ENCODE results near the gene RIMBP2. TPM values are rescaled to one million over a fixed set of nuclear protein-coding genes. Genes with fewer than 3 reads are reported as not detected.

Gene RIMBP2
- total RNA-seq, 1 donor from 2014 or later, result 1.1 TPM

DNA sequence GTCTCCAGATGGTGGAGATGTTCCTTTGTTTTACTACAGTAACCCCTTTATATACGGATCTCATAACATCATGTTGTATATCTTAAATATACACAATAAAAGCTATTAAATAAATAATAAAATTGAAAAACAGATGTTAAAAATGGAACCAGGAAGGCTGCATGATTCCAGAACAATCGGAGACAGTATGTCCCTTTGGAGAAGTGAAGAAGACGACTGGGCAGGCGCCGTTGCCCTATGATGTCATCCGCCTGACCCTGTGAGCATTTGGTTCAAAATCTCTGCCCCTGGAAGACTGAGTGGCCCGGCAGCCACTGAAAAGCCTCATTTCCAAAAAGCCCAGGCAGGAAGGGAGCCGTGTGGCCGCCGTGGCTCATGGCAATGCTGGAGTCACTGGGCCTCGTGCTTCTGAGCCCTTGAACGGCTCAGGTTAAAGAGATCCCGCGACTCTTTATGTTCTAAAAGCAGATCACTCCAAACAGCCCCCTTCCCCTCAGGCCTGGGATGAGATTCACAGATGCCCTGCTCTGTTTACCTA is 30.8 kb downstream of the RIMBP2 start:
- DNase-seq (ENCODE audit: low spot score), result no peak

DNA sequence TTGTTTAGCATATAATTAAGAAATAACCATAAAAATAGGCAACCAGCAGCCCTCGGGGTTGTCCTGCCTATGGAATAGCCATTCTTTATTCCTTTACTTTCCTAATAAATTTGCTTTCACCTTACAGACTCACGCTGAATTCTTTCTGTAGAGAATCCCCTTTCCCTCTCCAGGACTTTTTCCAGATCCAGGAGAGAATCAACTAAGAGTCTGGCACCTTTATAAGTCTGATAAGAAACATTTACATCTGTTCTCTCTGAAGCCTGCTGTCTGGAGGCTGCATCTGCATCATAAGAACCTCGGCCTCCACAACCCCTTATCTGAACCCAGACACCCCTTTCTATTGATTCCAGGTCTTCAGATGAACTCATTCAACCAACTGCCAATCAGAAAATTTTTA is 32.3 kb downstream of the RIMBP2 start:
- no peak for DNase-seq (ENCODE audit: low spot score)

DNA sequence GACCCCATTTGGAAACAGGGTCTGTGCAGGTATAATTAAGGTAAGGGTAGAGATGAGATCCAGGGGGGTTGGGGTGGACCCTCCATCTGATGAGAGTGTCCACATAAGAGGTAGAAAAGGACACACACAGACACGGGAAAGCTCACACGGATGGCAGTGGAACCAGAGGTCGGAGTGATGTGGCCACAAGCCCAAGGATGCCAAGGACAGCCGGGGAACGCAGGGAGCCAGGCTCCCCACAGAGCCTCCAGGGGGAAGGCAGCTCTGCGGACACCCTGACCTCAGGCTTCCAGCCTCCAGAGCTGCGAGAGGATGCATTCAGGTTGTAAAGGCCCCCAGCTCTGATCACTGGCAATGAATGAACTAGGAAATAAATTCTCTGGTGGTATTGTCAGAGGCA is 33.0 kb downstream of the RIMBP2 start:
- DNase-seq (ENCODE audit: low spot score), result no peak

DNA sequence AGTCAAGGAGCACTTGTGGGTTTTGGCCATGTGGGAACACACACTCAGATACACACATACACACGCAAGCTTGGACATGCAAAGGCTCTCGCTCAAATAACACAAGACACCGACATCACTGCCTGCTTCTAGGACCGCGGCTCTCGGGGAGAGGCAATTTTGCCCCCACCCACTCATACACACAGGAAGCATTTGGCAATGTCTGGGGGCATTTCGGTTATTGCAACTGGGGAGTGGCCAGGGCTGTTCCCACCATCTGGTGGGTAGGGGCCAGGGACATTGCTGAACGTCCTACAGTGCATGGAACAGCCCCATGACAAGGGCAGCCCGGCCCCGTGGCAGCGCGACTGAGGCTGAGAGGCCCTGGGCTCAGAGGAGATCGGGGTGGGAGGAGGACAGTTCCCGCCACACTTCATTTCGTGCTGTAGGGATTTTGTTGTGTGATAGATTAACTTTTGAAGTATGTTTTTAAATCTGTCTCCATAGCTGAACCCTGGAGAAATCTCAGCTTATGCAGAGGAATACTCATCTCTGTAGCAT is 35.6 kb downstream of the RIMBP2 start:
- DNase-seq (ENCODE audit: low spot score), result no peak

DNA sequence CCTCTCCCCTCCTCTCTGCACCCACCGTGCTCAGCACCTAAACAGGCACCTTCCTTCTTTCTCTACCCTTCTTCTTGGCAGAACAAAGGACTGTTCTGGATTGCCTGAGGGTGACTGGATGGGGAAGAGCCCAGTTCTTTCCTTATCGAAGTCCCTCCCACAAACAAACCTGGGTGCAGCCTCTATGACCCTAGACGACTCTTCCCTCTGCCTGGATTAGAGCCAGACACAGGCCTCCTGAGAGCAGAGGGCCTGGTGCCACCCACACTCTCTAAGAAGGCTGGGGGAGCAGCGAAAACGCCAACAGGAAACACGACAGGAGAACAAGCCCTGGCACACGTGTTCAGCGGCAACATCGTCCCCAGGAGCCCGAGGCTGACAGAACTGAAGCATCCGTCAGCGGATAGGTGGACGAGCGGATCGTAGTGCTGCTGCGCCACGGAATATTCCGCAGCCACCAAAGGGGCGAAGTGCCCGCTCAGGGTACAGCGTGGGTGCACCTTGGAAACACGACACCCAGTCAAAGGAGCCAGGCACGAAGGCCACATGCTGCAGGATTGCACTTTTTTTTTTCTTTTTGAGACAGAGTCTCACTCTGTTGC is 38.0 kb downstream of the RIMBP2 start:
- DNase-seq (ENCODE audit: low spot score), result no peak

DNA sequence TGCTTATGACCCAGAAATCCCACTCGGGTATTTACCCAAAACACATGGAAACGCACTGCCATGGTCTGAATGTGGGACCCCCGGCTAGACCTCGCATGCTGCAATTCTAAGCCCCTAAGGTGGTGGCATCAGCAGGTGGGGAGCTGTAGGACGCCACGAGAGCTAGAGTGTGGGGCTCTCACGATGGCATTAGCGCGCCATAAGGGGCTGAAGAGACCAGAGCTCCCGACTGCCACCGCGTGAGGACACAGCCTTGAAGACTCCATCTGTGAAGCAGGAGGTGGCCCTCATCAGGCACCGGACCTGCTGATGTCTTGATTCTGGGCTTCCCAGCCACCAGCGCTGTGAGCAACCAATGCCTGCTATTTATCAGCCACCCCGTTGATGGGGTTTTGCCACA is 40.3 kb downstream of the RIMBP2 start:
- DNase-seq (ENCODE audit: low spot score), result no peak

DNA sequence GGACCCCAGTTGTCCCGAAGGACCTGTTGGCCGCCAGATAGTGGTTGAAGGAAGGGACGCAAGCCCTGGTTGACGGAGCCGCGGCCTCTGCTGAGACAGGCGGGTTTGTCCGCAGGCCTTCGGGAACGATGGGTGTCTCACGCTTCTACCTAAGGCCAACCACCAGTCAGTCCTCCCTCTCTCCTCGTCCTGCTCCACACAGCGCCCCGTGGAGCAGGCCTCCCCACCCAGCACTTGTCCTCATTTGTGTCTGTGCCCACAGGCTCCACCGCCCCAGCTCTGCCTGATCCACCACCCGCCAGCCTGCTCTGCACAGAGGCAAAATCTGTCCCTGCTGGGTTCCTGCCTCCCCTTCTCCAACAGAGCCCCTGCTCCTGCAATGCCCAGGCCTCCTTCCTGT is 41.0 kb downstream of the RIMBP2 start:
- no peak for DNase-seq (ENCODE audit: low spot score)

DNA sequence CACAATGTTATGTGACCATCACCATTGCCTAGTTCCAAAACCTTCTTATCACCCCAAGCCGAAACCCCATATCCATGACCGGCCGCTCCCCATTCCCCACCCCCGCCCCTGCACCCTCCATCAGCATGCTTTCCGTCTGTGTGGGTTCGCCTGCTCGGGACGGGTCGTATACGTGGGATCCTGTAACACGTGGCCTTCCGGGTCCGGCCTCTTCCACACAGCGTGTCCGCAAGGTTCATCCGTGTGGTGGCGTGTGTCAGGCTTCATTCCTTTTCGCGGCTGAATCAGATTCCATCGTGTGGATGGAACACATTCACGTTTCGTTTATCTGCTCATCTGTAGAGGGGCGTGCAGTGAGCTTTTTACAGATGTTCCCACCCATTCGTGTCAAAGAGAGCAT is 41.4 kb downstream of the RIMBP2 start:
- DNase-seq (ENCODE audit: low spot score), result no peak

GRCh38 chr12:130673036-130673705 is 42.9 kb downstream of the RIMBP2 start:
- no peak for DNase-seq (ENCODE audit: low spot score)

- DNase-seq (ENCODE audit: low spot score), result no peak
Observed at GRCh38 chr12:130672089-130672820, 43.8 kb downstream of the RIMBP2 start.

DNA sequence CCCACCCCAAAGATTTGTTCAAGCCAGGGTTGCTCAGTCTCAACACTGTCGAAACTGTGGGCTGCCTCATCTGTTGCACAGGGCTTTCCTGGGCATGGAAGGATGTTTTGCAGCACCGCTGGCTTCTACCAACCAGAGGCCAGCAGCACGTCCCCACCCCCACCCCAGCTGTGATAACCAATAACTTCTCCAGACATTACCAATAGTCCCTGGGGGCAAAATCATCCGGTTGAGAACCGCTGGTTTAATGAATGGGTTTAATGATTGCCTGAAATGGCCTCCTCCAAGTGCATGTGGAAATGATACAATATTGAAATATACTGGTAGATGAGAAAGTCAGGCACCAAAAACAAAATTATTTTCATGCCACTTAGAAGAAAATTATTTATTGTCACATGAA is 44.5 kb downstream of the RIMBP2 start:
- DNase-seq (ENCODE audit: low spot score), result no peak

DNA sequence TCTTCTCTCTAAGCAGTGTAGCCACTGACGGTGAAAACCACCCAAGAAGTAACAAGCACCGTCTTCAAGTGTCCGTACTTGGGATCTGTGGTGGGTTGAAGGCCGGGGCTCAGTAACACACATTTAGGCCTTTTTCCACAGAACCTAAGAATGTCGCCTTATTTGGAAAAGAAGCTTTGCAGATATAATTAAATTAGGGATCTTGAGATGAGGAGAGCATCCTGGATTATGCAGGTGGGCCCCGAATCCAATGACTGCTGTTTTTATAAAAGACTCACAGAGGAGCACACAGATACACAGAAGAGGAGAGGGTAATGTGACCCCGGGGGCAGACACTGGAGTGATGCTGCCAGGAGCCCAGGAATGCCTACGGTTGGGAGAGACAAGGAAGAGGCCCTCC is 46.3 kb downstream of the RIMBP2 start:
- no peak for DNase-seq (ENCODE audit: low spot score)

GRCh38 chr12:130669205-130669557 is 46.9 kb downstream of the RIMBP2 start:
- DNase-seq (ENCODE audit: low spot score), result no peak

DNA sequence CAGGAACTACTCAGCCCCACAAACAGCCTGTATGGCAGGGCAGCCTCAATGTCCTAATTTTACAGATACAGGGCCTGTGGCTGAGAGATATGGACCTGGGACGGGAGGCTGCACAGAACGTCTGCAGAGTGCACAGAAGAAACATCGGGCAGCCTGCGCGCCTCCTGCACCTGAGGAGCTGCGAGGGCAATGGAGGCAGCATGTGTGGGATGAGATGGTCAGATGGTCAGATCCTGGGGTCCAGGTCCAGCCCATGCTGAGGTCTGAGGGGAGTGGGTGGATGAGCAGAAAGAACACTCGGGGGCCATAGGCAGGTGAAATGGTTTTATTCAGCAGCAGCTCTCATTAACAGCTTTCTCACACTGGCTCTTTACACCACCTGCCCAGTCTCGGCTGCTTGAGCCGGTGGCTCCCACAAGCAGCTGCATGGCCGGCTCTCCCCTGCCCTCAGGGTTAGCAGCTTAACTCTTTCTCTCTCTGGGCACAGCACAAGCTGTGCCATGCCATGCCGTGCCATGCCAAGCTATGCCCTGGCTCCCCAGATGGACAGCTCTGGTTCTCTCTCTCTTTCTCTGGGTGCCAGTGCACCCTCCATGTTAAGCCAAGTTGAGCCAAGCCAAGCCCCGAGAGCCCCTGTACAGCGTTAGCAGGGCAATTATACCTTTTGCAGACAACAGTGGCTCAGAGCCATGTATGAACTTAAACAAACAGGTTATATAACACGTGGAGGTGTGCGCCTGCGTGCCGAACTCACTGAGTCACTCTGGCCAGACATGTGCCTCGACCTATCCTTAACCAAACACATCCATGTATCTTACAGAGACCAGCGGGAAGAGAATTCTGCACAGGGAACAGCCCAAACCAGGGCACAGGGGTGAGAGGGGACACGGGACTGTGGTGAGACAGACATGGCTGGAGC is 47.6 kb downstream of the RIMBP2 start:
- no peak for DNase-seq (ENCODE audit: low spot score)

GRCh38 chr12:130667421-130667960 is 48.6 kb downstream of the RIMBP2 start:
- DNase-seq (ENCODE audit: low spot score), result no peak

DNA sequence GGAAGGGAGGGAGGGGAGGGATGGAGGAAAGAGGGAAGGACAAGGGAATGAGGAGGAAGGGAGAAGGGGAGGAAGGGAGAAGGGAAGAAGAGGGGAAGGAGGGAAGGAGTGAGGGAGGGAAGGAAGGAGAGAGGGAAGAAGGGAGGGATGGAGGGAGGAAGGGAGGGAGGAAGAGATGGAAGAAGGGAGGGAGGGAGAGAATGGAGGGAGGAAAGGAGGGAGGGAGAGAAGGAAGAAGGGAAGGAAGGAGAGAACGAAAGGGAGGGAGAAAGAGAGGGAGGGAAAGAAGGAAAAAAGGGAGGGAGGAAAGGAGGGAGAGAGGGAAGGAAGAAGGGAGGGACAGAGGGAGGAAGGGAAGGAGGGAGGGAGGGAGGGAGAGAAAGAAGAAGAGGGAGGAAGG is 49.5 kb downstream of the RIMBP2 start:
- DNase-seq (ENCODE audit: low spot score), result no peak

GRCh38 chr12:130665753-130666152 is 50.3 kb downstream of the RIMBP2 start:
- DNase-seq (ENCODE audit: low spot score), result no peak

DNA sequence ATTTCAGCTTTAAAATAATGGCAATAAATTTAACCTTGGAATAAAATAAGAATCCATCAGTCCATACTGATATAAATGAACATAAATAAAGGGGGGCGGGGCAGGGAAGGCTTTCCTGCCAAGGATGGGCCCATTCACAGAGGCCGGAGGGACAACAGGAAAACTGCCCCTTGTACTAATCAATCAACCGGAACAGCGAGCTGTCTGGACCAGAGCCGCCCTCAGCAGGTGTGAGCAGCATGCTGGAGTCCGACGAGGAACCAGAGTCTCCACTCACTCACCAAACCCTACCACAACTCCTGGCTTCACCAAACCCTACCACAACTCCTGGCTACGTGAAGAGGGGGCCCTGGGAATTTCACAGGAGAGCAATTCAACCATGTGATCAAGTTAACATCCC is 51.3 kb downstream of the RIMBP2 start:
- no peak for DNase-seq (ENCODE audit: low spot score)

- no peak for DNase-seq (ENCODE audit: low spot score)
Observed at GRCh38 chr12:130664252-130664651, 51.8 kb downstream of the RIMBP2 start.

GRCh38 chr12:130663514-130663913 is 52.6 kb downstream of the RIMBP2 start:
- DNase-seq (ENCODE audit: low spot score), result no peak

All from mesenteric fat pad (tissue), 1 donor.